HepG2 (cell line): ENCODE measurements around the gene NSD2. TPM values are rescaled to one million over a fixed set of nuclear protein-coding genes. Genes with fewer than 3 reads are reported as not detected.

Experiments
- AKNA ChIP-seq: sonication (generic); formaldehyde crosslinking; IDR thresholded peaks from 2 replicates; pipeline ENCODE4 v1.4.0; 2020; ENCODE audit warnings: missing genetic modification reagents, borderline replicate concordance
- BATF2 ChIP-seq: sonication (generic); formaldehyde crosslinking; IDR thresholded peaks from 2 replicates; pipeline ENCODE4 v1.8.0; 2022; ENCODE audit warnings: mild to moderate bottlenecking, missing genetic modification reagents, moderate library complexity
- HMGA1 ChIP-seq: sonication (generic); formaldehyde crosslinking; conservative IDR thresholded peaks from 2 replicates; pipeline ENCODE4 v1.4.0; 2020; ENCODE audit warnings: missing genetic modification reagents
- HNRNPK ChIP-seq: fragments of 200-400 bp; formaldehyde crosslinking; IDR thresholded peaks from 2 replicates; pipeline ENCODE4 v1.6.1; 2018; ENCODE audit warnings: low read length, low read depth, moderate library complexity, mild to moderate bottlenecking; ENCODE audit not compliant: poor library complexity, severe bottlenecking
- MYPOP ChIP-seq: sonication (generic); formaldehyde crosslinking; IDR thresholded peaks from 2 replicates; pipeline ENCODE4 v1.8.1; 2023; ENCODE audit warnings: mild to moderate bottlenecking, moderate library complexity, missing genetic modification reagents
- NFAT5 ChIP-seq: sonication (generic); formaldehyde crosslinking; IDR thresholded peaks from 2 replicates; pipeline ENCODE4 v1.4.0; 2020; ENCODE audit warnings: missing genetic modification reagents
- PHB2 ChIP-seq: fragments of 450-650 bp; IDR thresholded peaks from 2 replicates; pipeline ENCODE4 v1.6.1; 2018; ENCODE audit not compliant: partially characterized antibody
- SOX6 ChIP-seq, 2 experiments: fragments of 450-650 bp in 1 of 2; sonication (generic) in 1 of 2; formaldehyde crosslinking in 1 of 2; IDR thresholded peaks; 2 replicates each; pipeline versions ENCODE4 v1.4.0 to v1.6.1; 2017 to 2020; ENCODE audit warnings: antibody characterized with exemption in 1 of 2, mild to moderate bottlenecking in 1 of 2, missing genetic modification reagents in 1 of 2
- ZBTB14 ChIP-seq: sonication (generic); formaldehyde crosslinking; IDR thresholded peaks from 2 replicates; pipeline ENCODE4 v1.4.0; 2020; ENCODE audit warnings: missing genetic modification reagents
- ZKSCAN1 ChIP-seq: fragments of 150-350 bp; IDR thresholded peaks from 2 replicates; pipeline ENCODE4 v1.6.1; 2014; ENCODE audit warnings: low read length
- ZNF552 ChIP-seq: sonication (generic); formaldehyde crosslinking; IDR thresholded peaks from 2 replicates; pipeline ENCODE4 v1.9.0; 2022; ENCODE audit warnings: missing genetic modification reagents, mild to moderate bottlenecking, borderline replicate concordance
- ZNF570 ChIP-seq: sonication (generic); formaldehyde crosslinking; IDR thresholded peaks from 2 replicates; pipeline ENCODE4 v1.4.0; 2020; ENCODE audit warnings: mild to moderate bottlenecking, missing genetic modification reagents, borderline replicate concordance
- ZNF615 ChIP-seq: sonication (generic); formaldehyde crosslinking; IDR thresholded peaks from 2 replicates; pipeline ENCODE4 v1.5.0; 2020; ENCODE audit warnings: mild to moderate bottlenecking, missing genetic modification reagents, borderline replicate concordance
- polyA plus RNA-seq, 8 experiments: library from polyadenylated mRNA; depleted of rRNA in 3 of 8; stranded (reverse) in 7 of 8; unstranded in 1 of 8; fragments of >200 nt; fragmentation: Illumina TruSeq in 4 of 8; extraction: Trizol in 4 of 8; gene quantifications; 2 replicates each; pipeline versions ENCODE4 v1.2.1 to v1.2.3, GENCODE V29; 2011 to 2016; ENCODE audit warnings: low read depth in 4 of 8, missing spikeins in 1 of 8, mixed read lengths in 1 of 8; ENCODE audit not compliant: insufficient read depth in 1 of 8
- total RNA-seq, 5 experiments: library from RNA; depleted of rRNA; stranded (reverse); fragments of >200 nt; fragmentation: Illumina TruSeq; extraction: Trizol; gene quantifications; 2 replicates each; pipeline ENCODE4 v1.2.3, GENCODE V29; 2016; ENCODE audit warnings: low read depth in 1 of 5

NSD2 gene
- total and polyA plus RNA-seq, 2 of the 13 experiments (the other 11 are each of a cell fraction or from before 2014, with no cell fraction given) = 22.0 to 65.9 TPM

- no peak for TF ChIP-seq AKNA
- no peak for TF ChIP-seq ZNF570 (CRISPR knock-in tag)
- no peak for TF ChIP-seq SOX6 (IDR thresholded peaks at IDR 0.05)
- TF ChIP-seq SOX6 (CRISPR knock-in tag; IDR thresholded peaks at IDR 0.05) = peak; percentile 45
- TF ChIP-seq BATF2 (CRISPR knock-in tag) = no peak
- no peak for TF ChIP-seq ZNF615
- TF ChIP-seq HNRNPK = no peak
- no peak; the same call in 1 of the 2 replicates for TF ChIP-seq NFAT5 (CRISPR knock-in tag)
- TF ChIP-seq HMGA1 (CRISPR knock-in tag) = no peak
- TF ChIP-seq ZBTB14 (CRISPR knock-in tag) = peak; percentile 66; the same call in 1 of the 2 replicates
- 0 out of 2 replicates have a peak, but pooled peaks have one; percentile 75 for TF ChIP-seq ZNF552
- TF ChIP-seq MYPOP = peak; percentile 83; the same call in 1 of the 2 replicates
- no peak for TF ChIP-seq PHB2
- no peak for TF ChIP-seq ZKSCAN1
Observed at GRCh38 chr4:1856071-1856942, 14.9 kb upstream of the NSD2 start, which contains the start of gene LETM1 (continued).
